Activated CD4-positive, alpha-beta T cell treated with anti-CD3 and anti-CD28 coated beads for 36 hours (primary cell): ENCODE measurements around the gene UCP2. TPM values are rescaled to one million over a fixed set of nuclear protein-coding genes. Genes with fewer than 3 reads are reported as not detected.

Source experiments
- ATAC-seq: fragments of 200-7000 bp; cut with Tn5 transposase; one replicate; pipeline ENCODE4 v1.10.0; 2021; ENCODE audit warnings: mild to moderate bottlenecking, moderate library complexity
- CTCF ChIA-PET: fragments of 350-600 bp; sonication (Branson Sonifier 250); formaldehyde crosslinking; loops from one replicate; lab custom pipeline; 2021; ENCODE audit warnings: antibody characterized with exemption; lab: Charles Lee
- POLR2A ChIA-PET: fragments of 350-600 bp; sonication (Branson Sonifier 250); formaldehyde crosslinking; loops from one replicate; lab custom pipeline; 2021; ENCODE audit warnings: antibody characterized with exemption, inconsistent platforms; lab: Charles Lee
- DNase-seq: peaks from one replicate; pipeline ENCODE4 v3.0.0-alpha.2; 2020
- H3K27ac Mint-ChIP-seq: one replicate; pipeline ENCODE4 v1.8.0; 2021; ENCODE audit warnings: mixed read lengths
- H3K27me3 Mint-ChIP-seq: one replicate; pipeline ENCODE4 v1.8.0; 2021; ENCODE audit warnings: mixed read lengths
- H3K36me3 Mint-ChIP-seq: one replicate; pipeline ENCODE4 v1.8.0; 2021; ENCODE audit warnings: low read depth, mixed read lengths
- H3K4me1 Mint-ChIP-seq: one replicate; pipeline ENCODE4 v1.8.0; 2021; ENCODE audit warnings: mixed read lengths
- H3K4me3 Mint-ChIP-seq: one replicate; pipeline ENCODE4 v1.8.0; 2021; ENCODE audit warnings: mild to moderate bottlenecking, moderate library complexity, mixed read lengths
- H3K9me3 Mint-ChIP-seq: one replicate; pipeline ENCODE4 v1.8.0; 2021; ENCODE audit warnings: low read depth, mixed read lengths
- intact Hi-C, 2 experiments: fragments of 100-400 bp; cut with DNase I in 1 of 2; cut with micrococcal nuclease in 1 of 2; formaldehyde crosslinking; loops; one replicate each; pipeline versions ENCODE4 v1.14.2 to v1.15.1; 2022 to 2024; cut with DNase I, micrococcal nuclease
- total RNA-seq, 2 experiments: library from RNA; stranded (reverse); gene quantifications; one replicate each; pipeline ENCODE4 v1.2.3, GENCODE V29; 2021

The UCP2 gene
- total RNA-seq, 2 experiments from 2014 or later, result 259 to 261 TPM

- H3K27me3 Mint-ChIP-seq, result no peaks in the 10 kb centered on the region
- no peaks in the 10 kb centered on the region for H3K9me3 Mint-ChIP-seq
- H3K4me1 Mint-ChIP-seq, result peaks cover 41% of the 10 kb centered on the region
- H3K4me3 Mint-ChIP-seq, result peak overlapping the region; percentile 36
- ATAC-seq, result no peak
- DNase-seq, result no peak
- H3K27ac Mint-ChIP-seq, result no peak overlapping the region
- H3K36me3 Mint-ChIP-seq, result peaks cover 28% of the 10 kb centered on the region
- CTCF ChIA-PET, result interaction anchor here (1.1 to 3.2 kb wide), 4 partner anchors 14 to 24 kb away, joined by 3 to 11 read pairs (median 5); no protein-coding TSS in a partner anchor
- POLR2A ChIA-PET, result interaction anchor here (0.6 to 3.3 kb wide), 7 partner anchors 7 to 63 kb away, joined by 3 to 20 read pairs (median 6); partner anchors contain the start of gene UCP2
- intact Hi-C loops, result loop anchor here in 1 of 2 experiments (1.0 kb wide), 1 partner anchor 24 kb away; no protein-coding TSS in a partner anchor
Observed at GRCh38 chr11:74019104-74019738, 36.6 kb upstream of the UCP2 start.

- no peak for ATAC-seq
- H3K36me3 Mint-ChIP-seq, result peaks cover 23% of the 10 kb centered on the region
- no peaks in the 10 kb centered on the region for H3K9me3 Mint-ChIP-seq
- intact Hi-C loops, result loop anchor here in 1 of 2 experiments (1.0 kb wide), 1 partner anchor 23 kb away; no protein-coding TSS in a partner anchor
- no peak overlapping the region for H3K4me3 Mint-ChIP-seq
- ChIA-PET CTCF (interaction anchor here (0.7 to 3.2 kb wide), 5 partner anchors 13 to 46 kb away, joined by 3 to 11 read pairs (median 3); no protein-coding TSS in a partner anchor), POLR2A (interaction anchor here (1.2 to 3.3 kb wide), 3 partner anchors 13 to 38 kb away, joined by 3 to 20 read pairs (median 19); no protein-coding TSS in a partner anchor)
- H3K27me3 Mint-ChIP-seq, result no peaks in the 10 kb centered on the region
- DNase-seq, result no peak
- peaks cover 42% of the 10 kb centered on the region for H3K4me1 Mint-ChIP-seq
- no peak overlapping the region for H3K27ac Mint-ChIP-seq
Observed at GRCh38 chr11:74018331-74019005, 35.8 kb upstream of the UCP2 start.

GRCh38 chr11:74017631-74018030 lies 35.0 kb upstream of the UCP2 start:
- H3K4me3 Mint-ChIP-seq, result no peak overlapping the region
- no peak overlapping the region for H3K27ac Mint-ChIP-seq
- intact Hi-C loops, result no loop called here
- no peaks in the 10 kb centered on the region for H3K9me3 Mint-ChIP-seq
- peaks cover 20% of the 10 kb centered on the region for H3K36me3 Mint-ChIP-seq
- CTCF ChIA-PET, result interaction anchor here (2.0 to 3.2 kb wide), 2 partner anchors 13 to 23 kb away, joined by 7 to 11 read pairs; no protein-coding TSS in a partner anchor
- ATAC-seq (no peak), DNase-seq (no peak)
- POLR2A ChIA-PET, result interaction anchor here (0.6 kb wide), 1 partner anchor 50 kb away, joined by 4 read pairs; no protein-coding TSS in a partner anchor
- no peaks in the 10 kb centered on the region for H3K27me3 Mint-ChIP-seq
- peaks cover 48% of the 10 kb centered on the region for H3K4me1 Mint-ChIP-seq

GRCh38 chr11:74015919-74016684 lies 33.5 kb upstream of the UCP2 start:
- Mint-ChIP-seq H3K4me3 (no peak overlapping the region), H3K27me3 (no peaks in the 10 kb centered on the region), H3K36me3 (peaks cover 24% of the 10 kb centered on the region), H3K27ac (peak overlapping the region; percentile 52), H3K9me3 (no peaks in the 10 kb centered on the region), H3K4me1 (peaks cover 63% of the 10 kb centered on the region)
- intact Hi-C loops, result no loop called here
- ChIA-PET CTCF (interaction anchor here (0.9 to 3.4 kb wide), 2 partner anchors 32 to 52 kb away, joined by 4 to 14 read pairs; no protein-coding TSS in a partner anchor), POLR2A (interaction anchor here (0.5 to 0.7 kb wide), 3 partner anchors 11 to 286 kb away, joined by 3 to 10 read pairs (median 3); no protein-coding TSS in a partner anchor)
- no peak for DNase-seq
- ATAC-seq, result no peak

DNA sequence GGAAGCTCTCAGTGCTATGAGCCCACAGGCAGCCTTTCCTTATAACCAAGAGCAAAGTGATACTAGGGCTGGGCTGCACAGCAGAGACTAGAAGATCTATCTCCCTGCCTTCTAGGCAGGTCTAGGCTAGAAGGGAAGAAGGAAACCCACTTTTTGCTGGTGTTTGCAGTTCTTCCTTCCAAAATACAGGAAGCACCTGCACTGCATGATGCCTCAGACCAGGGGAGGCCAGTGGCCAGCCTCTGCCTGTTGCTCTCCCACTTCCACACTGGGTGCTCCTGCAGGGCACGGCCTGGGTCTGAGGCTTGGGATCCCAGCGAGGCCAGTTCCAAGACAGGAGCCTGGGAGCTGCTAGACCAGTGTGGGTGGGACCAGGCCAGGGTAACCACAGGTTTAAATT lies 32.2 kb upstream of the UCP2 start:
- Mint-ChIP-seq H3K27ac (no peak overlapping the region), H3K4me1 (peaks cover 75% of the 10 kb centered on the region), H3K4me3 (no peak overlapping the region), H3K36me3 (peaks cover 31% of the 10 kb centered on the region), H3K9me3 (no peaks in the 10 kb centered on the region), H3K27me3 (no peaks in the 10 kb centered on the region)
- ATAC-seq (no peak), DNase-seq (no peak)
- intact Hi-C loops, result no loop called here
- CTCF ChIA-PET, result interaction anchor here (0.7 to 3.4 kb wide), 6 partner anchors 10 to 435 kb away, joined by 3 to 14 read pairs (median 4); no protein-coding TSS in a partner anchor
- POLR2A ChIA-PET, result interaction anchor here (1.0 to 5.2 kb wide), 2 partner anchors 20 to 34 kb away, joined by 4 to 35 read pairs; partner anchors contain the start of gene UCP2

GRCh38 chr11:74013141-74013540 lies 30.5 kb upstream of the UCP2 start:
- ChIA-PET POLR2A (interaction anchor here (5.2 kb wide), 1 partner anchor 32 kb away, joined by 35 read pairs; the partner anchor contains the start of gene UCP2), CTCF (interaction anchor here (0.5 to 3.4 kb wide), 8 partner anchors 18 to 221 kb away, joined by 3 to 14 read pairs (median 3); no protein-coding TSS in a partner anchor)
- Mint-ChIP-seq H3K27me3 (no peaks in the 10 kb centered on the region), H3K27ac (no peak overlapping the region), H3K36me3 (peaks cover 31% of the 10 kb centered on the region), H3K4me3 (no peak overlapping the region), H3K9me3 (no peaks in the 10 kb centered on the region), H3K4me1 (peaks cover 82% of the 10 kb centered on the region)
- intact Hi-C loops, result no loop called here
- ATAC-seq (no peak), DNase-seq (no peak)

DNA sequence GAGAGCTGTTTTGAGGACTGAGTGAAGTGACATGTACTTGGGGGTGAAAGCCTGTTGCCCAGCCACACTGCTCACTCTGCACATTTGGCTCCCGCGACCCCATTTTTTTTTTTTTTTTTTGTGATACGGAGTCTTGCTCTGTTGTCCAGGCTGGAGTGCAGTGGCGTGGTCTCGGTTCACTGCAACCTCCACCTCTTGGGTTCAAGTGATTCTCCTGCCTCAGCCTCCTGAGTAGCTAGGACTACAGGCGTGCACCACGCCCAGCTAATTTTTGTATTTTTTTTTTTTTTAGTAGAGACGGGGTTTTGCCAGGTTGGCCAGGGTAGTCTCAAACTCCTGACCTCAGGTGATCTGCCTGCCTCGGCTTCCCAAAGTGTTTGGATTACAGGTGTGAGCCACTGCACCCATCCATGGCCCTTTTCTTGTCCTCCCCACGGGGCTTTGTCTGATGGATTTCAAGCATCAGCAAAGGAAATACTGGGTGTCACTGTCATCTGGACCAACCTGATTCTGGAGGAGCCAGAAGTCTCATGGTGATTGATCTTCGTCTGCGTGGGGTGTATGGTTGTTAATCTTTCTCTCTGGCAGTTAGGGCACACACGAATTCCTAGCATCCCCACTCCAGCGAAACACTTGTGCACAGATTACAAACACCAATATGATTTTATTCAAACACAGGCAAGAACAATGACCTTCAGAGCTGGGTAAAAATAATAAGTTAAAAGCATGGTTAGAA lies 29.6 kb upstream of the UCP2 start:
- ChIA-PET POLR2A (interaction anchor here (0.9 to 5.2 kb wide), 7 partner anchors 8 to 46 kb away, joined by 3 to 35 read pairs (median 6); partner anchors contain the start of gene UCP2), CTCF (interaction anchor here (0.7 to 3.4 kb wide), 5 partner anchors 9 to 48 kb away, joined by 3 to 14 read pairs (median 4); no protein-coding TSS in a partner anchor)
- no peaks in the 10 kb centered on the region for H3K9me3 Mint-ChIP-seq
- DNase-seq, result no peak
- H3K27me3 Mint-ChIP-seq, result no peaks in the 10 kb centered on the region
- no peak overlapping the region for H3K4me3 Mint-ChIP-seq
- H3K36me3 Mint-ChIP-seq, result peaks cover 26% of the 10 kb centered on the region
- intact Hi-C loops, result no loop called here
- peak; percentile 72 for ATAC-seq
- H3K27ac Mint-ChIP-seq, result peak overlapping the region; percentile 83
- peaks cover 84% of the 10 kb centered on the region for H3K4me1 Mint-ChIP-seq

DNA sequence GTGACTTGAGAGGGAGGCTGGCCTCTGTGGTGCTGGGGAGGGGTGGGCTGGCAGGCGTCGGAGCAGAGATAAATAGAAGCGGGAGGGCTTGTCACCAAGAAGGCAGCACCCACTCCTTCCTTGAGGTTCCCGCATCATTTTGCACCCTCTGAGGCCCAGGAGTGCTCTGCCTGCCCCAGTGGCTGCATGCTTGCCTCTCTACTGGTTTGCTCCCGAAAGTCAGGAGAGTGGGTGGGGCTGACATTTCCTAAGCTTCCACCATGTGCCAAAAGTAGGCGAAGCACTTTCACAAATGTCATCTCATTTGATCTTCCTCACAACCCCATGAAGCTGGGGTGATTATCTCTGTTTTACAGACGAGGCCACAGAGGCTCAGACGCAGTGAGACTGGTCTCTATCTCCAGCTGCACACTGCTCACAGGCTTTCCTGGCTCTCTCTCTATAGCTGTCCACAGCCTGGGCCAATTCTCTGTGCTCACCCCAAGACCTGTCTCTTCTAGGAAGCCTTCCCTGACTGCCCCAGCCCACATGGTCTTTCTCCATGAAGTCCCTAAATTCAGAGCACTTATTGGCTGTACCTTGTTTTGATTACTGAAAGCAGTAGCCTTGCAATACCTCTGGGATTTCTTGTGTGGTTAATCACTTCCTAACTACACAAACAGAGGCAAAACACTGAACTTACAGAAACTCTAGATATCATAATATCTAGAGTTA lies 28.9 kb upstream of the UCP2 start:
- ChIA-PET POLR2A (interaction anchor here (0.9 to 5.2 kb wide), 7 partner anchors 9 to 45 kb away, joined by 3 to 35 read pairs (median 6); partner anchors contain the start of gene UCP2), CTCF (interaction anchor here (0.7 to 1.1 kb wide), 3 partner anchors 9 to 27 kb away, joined by 3 to 5 read pairs (median 4); no protein-coding TSS in a partner anchor)
- intact Hi-C loops, result loop anchor here (1.0 to 2.0 kb wide), 4 partner anchors 9 to 28 kb away; no protein-coding TSS in a partner anchor
- Mint-ChIP-seq H3K27me3 (no peaks in the 10 kb centered on the region), H3K4me3 (no peak overlapping the region), H3K4me1 (peaks cover 83% of the 10 kb centered on the region), H3K9me3 (no peaks in the 10 kb centered on the region), H3K36me3 (peaks cover 19% of the 10 kb centered on the region), H3K27ac (peak overlapping the region; percentile 83)
- DNase-seq (peak; percentile 73), ATAC-seq (peak; percentile 78)
